GM15510 (cell line): ENCODE measurements around the gene PLAC9.

Experiments
- POLR2A ChIP-seq: IDR thresholded peaks from 3 replicates; pipeline ENCODE4 v1.6.1; 2011; ENCODE audit warnings: borderline replicate concordance; ENCODE audit not compliant: insufficient read length; ENCODE audit errors: extremely low read depth

PLAC9 gene

DNA sequence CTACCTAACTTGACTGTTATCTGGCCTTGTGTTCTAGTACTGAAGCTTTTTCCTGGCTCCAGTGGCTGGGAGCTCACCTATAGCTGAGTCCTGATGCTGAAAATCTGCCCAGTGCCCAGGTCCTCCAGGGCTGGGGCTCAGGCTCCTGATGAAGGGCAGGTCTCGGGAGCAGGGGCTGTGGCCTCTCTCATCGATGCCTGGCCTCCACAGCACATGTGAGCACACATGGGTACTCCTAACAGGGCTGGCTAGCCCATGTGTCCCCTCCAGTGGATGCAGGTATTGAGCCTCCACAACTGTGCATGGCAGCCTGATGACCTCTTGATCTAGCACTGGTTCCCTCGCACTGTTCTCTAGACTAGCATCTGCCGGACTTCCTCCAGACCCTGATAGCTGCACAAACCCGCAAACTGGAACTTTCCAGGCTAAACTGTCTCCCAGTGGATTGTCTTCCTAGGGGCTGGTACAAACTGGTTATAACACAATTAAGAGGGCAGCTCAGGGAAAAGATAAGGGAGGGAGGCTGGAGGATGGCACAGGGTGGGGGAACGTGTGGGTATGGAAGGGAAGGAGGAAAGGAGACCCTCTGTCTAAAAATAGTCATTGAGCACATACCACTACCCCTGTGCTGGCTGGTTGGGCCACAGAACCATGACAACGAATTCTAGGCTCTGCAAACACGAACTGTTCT, 35.1 kb downstream of the PLAC9 start:
- no peak for TF ChIP-seq POLR2A

DNA sequence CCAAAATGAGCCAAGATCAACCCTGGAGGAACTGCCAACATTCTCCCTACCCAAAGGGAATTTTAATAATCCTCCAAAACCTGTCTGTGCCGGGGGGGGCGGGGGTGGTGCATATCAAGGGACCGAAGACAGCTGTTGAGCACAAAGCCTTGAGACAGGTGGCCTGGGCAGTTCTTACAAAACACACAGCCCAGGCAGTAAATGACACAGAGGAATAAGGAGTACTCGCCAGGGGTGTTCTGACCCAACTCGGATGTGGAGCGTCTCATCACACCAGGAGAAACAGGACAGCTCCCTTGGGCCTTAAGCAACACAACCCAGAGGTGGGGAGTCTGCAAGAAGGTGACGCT, 35.6 kb downstream of the PLAC9 start:
- TF ChIP-seq POLR2A, result no peak

DNA sequence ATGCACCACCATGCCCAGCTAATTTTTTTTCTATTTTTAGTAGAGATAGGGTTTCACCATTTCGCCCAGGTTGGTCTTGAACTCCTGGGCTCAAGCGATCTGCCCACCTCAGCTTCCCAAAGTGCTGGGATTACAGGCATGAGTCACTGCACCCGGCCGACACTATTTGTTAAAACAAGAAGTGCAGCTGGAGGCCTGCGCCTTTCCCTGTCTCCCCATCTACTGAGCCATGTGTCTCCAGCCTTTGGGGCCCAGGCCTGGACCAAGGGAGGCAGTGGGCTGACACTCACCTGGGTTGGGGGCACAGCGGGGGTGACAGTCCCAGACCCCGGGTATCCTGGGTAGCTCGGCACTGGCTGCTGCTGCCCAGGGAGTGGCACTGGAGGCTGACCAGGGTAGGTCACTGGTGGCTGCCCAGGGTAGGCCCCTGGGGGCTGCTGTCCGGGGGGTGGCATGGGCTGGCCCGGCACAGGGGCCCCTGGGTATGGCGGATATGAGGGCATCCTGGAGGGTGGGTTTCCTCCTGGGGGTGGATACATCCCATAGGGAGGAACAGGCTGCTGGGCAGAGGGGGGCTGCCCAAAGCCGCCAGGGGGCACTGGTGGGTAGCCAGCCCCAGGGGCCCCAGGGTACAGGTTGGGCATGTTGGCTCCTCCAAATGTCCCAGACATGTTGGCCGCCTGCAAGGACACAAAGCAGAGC, 36.3 kb downstream of the PLAC9 start:
- TF ChIP-seq POLR2A, result no peak

DNA sequence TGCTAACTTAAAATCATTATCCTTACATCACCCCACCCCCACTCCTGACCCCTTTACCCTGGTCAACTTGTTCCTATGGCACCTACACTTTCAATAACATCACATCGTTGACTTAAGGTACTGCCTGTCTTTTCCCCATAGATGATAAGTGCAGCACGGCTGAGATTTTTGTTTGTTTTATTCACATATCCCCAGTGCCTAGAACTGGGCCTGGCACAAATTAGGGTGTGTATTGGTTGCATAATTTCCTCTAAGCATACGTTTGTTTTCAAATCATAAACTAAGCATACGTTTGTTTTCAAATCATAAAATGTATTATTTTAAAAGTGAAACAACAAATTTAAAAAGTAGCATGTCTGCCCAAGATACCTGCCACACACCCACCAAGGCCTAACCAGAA, 37.5 kb downstream of the PLAC9 start:
- TF ChIP-seq POLR2A, result no peak

DNA sequence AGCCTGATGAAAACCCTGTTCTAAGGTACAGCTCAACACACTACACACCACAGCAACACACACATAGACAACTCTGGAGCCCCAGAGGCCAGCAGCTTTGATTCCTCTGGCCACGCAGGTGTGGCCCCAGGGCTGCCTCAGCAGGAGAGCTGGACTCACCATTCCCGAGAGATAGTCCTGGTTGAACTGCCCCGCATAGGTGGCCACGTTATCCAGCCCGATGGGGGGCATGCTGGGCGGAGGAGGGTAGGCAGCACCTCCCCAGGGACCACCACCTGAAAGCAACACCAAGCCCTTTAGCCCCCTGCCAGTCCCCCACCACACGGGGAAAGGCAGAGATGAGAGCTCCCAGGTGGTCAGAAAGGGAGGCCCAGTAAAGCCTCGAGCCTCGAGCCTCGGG, 38.1 kb downstream of the PLAC9 start:
- TF ChIP-seq POLR2A, result no peak

DNA sequence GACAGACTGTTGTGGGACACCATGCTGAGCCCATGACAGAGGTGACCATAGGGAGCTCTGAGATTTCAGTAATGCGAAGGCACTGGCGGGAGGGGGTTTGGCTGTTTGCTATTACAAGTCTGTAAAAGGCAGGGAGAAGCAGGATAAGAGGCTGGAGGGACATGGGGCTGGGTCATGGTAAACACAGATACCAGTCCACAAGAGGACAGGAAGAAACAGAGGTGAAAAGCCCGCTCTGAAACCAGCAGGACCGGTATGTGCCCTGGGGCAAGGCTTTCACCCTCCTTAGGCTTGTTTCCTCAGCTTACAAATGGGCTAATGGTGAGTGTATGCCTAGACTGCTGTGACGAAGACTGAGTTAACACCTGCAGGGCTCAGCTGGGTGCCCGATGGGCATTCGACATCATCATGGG, 38.7 kb downstream of the PLAC9 start:
- no peak for TF ChIP-seq POLR2A

DNA sequence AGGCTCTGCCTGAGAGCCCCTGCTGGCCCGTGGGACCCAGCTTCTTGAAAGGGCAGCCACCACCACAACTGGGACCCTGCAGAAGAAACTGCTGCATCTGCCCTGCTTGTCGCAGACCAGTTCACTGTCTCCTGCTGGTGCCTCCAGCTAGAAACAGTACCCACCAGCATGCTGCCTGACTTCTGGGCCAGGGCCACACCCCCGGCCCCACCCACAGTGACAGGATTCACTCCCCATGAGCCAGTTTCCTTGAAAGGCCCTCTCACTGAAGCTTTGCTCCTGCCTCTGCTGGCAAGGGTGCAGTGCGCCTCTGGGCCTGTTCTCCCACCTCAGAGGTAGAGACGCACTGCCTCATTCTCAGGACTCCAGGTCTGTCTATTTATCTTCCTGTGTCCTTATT, 40.4 kb downstream of the PLAC9 start:
- no peak for TF ChIP-seq POLR2A

DNA sequence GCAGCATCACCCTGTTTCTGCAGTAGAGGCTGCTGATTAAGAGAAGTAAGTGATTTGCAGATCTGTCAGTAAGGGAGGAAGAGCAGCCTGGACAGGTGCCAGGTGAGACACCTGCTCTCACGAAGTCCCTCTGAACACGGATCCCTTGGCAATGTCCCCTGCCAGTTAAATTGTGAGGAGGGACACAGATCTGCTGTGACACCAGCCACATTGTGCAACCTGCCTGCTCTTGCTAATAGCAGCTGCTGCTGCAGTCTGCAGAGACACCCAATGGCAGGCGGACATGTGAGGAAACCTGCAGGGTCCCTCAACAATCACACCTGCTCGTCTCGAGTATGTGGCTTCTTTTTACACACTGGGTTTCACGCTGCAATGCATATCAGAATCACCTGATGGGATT, 40.9 kb downstream of the PLAC9 start:
- no peak for TF ChIP-seq POLR2A

DNA sequence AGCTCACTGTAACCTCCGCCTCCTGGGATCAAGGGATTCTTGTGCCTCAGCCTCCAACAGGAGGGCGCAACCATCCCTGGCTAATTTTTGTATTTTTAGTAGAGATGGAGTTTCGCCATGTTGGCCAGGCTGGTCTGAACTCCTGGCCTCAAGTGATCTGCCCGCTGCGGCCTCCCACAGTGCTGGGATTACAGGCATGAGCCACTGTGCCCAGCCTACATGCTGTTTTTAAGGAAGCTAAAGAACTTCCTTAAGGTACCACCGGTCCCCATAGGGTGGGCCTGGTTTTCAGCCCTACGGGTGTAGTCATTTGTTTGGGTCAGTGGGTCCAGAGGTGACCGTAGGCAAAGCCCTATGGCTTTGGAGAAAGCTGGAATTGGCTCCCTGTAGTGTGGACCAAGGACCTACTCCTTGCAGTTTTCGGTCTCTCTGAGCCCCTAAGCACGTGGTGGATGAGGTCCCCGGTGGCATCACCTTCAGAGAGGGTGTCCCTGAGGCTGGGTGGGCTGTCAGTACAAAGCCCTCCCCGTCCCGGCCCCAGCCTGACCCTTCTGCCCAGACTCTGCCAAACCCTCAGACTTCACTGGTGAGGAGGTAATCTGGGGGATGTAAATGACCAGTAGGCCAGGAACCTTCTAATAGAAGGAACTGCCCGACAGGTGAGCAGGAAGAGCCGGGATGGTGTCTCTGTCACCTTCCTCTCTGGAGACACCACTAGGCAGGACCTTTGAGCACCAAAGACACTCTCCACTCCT, 42.3 kb downstream of the PLAC9 start:
- no peak for TF ChIP-seq POLR2A

DNA sequence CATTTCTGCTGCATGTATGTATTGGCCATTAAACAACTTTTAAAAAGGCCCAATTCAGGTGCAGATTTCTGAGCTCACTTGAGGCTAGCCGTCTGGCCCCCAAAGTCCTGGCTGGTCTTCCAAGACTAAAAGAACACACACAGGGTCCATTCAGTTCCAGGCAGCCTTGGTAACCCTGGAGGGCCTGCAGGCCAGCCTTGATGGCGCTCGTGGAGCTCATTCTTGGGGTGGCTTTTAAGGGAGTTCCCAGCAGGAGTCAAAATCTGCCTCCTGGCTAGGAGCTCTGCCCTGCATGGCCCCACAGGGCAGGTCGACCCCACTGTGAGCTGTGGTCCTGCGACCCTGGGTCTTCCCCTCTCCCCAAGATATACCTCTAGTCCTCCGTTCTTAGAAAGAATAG, 44.0 kb downstream of the PLAC9 start:
- TF ChIP-seq POLR2A, result no peak

DNA sequence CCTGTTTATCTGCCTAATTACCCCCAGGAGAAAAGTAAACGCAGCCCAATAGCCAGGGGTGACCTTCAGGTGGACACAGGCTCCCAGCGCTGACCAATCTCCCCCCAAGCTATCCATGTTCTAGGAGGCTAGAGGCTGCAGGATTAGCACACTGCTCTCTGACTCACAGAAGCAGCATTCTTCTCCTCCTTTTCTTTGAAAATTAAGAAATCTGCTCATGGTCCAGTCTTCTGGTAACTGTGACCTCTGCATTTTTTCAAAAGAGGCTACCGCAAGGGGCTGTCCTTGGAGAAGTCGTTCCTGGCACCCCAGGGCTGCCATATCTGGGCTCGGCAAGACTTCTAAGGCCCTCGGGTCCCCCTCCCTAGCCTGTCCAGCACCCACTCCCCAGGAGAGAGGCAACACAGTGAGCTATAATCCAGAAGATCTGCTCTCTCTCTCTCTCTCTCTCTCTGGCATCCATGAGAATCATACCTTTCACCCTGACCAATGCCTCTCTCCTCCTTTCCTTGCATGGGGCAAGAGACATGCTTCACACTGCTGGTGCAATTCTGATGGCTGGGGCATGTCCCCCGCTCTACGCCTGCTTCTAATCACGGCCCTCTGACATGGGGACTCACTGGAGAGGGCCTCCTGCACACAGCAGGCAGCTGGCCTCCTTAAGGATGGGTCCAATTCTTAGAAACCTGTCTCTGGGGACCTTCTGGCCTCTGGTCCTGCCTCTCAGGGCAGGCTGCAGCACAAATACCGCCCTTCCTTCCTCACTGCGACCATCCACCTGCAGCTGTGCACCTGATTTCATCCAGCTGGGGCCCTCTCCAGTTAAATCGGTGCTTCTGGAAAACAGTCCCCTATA, 45.5 kb downstream of the PLAC9 start:
- no peak for TF ChIP-seq POLR2A

DNA sequence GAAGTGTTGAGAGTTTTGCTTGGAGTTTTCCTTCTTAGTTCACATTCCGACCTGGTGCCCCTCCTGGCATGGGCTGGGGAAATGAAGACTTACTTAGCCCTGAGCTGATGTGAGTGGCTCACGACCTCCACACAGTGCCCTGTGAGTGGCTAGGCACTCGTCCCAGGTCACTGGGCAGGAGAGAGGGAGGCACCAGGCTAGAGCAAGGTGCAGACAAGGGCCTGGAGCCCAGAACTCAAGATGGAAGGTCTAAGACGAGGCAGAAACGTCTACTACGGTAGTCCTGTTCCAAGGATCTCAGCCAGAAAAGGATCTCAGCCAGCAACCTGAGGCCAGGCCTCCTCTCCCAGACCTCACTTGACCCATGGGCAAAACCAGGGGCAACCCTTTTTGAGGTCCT, 50.5 kb downstream of the PLAC9 start:
- TF ChIP-seq POLR2A, result no peak

DNA sequence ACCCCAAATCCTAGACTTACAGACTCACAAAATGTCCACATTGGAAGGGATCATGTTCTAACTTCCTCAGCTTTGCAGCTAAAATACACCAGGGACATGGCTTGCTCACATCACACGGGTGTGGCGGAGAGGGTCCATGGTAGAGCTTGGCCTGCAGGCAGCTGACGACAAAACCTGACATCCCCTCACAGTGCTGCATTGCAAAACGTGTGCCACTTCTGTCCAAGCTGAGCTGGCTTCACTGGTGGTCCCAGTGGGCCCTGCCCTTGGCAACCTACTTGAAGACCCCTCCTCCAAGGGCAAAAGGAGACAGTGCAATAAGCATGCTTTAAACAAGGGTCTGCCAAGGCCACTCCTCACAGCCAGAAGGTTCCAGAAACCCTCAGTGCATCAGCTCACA, 50.9 kb downstream of the PLAC9 start:
- TF ChIP-seq POLR2A, result no peak

DNA sequence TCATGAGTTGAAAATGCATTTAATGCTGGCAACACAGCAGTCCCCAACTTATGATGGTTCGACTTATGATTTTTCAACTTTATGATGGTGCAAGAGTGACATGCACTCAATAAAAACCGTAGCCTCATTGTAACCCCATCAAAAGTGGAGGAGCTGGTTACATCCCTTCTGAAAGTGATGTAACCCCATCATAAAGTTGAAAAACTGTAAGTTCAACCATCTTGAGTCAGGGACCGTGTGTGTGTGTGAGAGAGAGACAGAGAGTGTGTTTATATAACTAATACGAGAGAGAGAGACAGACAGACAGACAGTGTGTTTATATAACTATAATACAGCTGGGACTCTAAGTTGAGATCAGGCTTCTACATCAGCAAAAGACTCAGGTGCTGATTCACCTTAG, 51.8 kb downstream of the PLAC9 start:
- no peak for TF ChIP-seq POLR2A
